Activated CD8-positive, alpha-beta memory T cell treated with anti-CD3 and anti-CD28 coated beads for 48 hours (primary cell): ENCODE data around the gene RNF214.
"Not testable (repeated sequence)": the region's sequence is repeated elsewhere in the genome, so short reads cannot be mapped to it uniquely, and the experiment has no call there.

Experiments
- DNase-seq, 3 experiments: peaks; one replicate each; pipeline ENCODE4 v3.0.0-alpha.2; 2020; ENCODE audit warnings: low read depth in 2 of 3, low spot score in 2 of 3

Gene RNF214

DNA sequence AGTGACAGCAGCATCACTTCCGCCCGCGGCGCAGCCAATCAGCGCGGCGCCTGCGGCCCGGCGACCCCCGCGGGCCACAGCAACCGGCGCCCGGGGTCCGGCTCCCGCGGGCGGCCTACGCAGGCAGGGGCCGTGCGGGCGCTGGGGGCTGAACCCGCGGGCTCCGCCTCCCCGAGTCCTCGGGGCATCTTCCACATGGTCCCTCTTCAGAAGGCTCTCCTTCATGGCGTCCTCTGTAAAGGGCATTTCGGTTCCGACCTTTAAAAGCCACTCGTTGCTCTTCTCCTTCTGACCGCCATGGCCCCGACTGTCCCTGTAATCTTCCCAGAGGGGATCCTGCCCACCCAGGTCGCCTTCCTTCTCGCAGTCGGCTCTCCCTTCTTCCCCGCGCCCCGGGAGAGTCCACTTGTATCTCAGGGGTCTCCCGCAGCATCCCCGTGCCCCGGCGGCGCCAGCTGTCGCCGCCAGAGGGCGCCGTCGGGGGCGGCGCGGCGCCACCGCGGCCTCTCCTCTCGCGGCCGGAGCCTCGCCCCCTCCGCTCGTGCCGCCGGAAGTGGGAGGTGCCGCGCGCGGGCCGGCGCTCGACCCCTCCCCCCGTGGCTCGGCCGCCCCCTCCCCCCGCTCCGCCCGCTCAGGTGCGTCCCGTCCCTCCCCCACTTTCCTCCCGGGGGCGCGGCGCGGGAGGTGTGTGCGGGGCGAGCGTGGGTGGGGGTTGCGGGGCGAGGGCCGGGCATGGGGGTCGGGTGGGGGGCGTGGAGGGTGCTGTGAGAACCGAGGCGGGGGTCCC is at the start of gene RNF214:
RNF214 (plus strand) TSS at position 580 of the 787 bp plus-strand sequence. CDS start 1,602 bp downstream, outside the sequence.
- DNase-seq, result peak; percentile 50 to 72 (median 71)

DNA sequence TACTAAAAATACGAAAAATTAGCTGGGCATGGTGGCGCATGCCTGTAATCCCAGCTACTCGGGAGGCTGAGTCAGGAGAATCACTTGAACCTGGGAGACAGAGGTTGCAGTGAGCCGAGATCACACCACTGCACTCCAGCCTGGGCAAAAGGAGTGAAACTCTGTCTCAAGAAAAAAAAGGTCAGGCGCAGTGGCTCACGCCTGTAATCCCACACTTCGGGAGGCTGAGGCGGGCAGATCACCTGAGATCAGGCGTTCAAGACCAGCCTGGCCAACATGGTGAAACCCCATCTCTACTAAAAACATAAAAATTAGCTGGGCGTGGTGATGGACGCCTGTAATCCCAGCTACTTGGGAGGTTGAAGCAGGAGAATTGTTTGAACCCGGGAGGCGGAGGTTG is 49.3 kb upstream of the RNF214 start:
- not testable (repeated sequence) for DNase-seq

DNA sequence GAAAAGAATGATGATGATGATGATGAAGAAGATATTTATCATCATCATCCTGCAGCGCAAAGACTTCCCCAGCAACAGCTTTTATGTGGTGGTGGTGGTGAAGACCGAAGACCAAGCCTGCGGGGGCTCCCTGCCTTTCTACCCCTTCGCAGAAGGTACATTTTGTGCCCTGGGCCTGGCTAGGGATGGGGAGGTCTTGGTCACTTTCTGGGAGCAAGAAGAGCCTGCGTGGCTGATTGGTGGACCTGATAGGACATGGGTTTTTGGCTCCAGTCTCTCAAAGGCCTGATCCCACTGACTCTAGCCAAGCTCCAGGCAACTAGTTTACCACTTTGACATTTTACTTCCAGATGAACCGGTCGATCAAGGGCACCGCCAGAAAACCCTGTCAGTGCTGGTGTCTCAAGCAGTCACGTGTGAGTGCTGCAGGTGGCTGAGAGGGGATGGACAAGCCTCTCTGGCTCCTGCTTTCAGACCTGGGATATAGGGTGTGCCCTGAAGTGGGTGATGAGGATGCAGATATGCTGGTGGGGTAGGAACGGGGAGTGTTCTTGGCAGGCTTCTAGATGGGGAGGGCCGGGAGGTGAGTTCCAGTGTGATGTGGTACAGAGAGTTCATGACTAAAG is 48.6 kb upstream of the RNF214 start:
- no peak for DNase-seq

DNA sequence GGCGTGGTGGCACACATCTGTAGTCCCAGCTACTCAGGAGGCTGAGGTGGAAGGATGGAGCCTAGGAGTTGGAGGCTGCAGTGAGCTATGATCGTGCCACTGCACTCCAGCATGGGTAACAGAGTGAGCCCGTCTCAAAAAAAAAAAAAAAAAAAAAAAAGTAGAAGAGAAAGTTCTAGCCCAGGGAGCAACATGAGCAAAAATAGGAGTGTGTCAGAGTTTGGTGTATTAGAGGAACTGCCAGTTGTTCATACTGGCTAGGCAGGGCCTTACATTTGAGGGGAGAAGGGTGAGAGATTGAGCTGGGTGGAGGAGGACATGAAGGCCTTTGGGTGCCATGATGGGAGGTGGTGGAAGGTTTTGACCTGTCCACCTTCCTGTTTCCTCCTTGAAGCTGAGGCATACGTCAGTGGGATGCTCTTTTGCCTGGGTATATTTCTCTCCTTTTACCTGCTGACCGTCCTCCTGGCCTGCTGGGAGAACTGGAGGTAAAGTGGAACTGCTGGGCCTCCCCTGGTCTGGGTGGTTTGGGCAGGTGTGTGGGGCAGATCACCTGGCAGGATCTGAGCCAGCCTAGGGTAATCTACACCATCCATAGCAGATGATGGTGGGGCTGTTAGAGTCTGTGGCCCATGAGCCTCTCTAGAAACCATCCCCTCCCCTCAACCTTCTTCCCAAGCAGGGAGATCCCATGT is 46.6 kb upstream of the RNF214 start:
- DNase-seq, result no peak

DNA sequence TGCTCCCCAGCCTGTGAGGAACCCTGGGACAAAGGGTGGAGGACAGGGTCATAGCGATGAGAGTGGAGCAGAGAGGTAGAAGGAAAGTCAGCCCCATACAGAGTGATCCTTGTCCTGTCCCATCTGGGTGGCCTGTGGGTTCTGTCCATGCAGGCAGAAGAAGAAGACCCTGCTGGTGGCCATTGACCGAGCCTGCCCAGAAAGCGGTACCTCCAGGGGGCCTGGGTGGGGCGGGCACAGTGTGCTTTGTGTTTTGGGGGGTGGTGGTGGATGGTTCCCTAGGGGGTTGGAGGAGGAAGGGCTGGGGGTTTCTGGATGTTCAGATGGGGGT is 46.1 kb upstream of the RNF214 start:
- no peak for DNase-seq

DNA sequence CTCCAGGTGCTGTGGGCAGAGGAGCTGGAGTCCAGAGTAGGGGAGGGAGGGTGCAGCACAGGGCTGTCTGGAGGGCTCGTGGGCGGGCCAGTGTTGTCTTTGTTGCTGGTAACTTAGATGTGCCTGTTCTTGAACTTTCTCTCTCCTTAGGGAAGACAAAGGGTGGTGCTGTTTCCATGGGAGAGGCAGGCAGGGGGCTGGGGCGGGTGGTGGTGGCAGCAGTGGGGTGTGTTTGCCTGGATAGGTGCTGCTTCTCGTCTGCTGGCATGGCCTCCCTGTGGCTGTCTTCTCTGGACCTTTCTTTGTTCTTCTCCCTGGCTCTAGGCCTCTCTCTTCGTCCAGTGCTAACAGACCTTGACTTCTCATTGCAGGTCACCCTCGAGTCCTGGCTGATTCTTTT is 45.5 kb upstream of the RNF214 start:
- no peak for DNase-seq

DNA sequence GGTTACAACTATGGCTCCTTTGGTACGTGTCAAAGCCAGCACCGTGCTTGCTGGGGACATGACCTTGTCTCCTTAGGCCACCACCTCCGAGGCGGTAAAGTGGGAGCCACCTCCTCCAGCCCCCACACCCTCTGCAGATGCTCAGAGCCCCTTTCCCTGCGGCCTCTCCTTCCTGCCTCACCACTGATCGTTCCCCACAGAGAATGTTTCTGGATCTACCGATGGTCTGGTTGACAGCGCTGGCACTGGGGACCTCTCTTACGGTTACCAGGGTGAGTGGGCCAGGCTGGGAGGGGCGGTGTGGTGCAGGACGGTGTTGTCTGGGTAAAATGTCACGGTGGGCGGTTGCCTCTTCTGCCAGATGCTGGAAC is 45.1 kb upstream of the RNF214 start:
- no peak for DNase-seq

DNA sequence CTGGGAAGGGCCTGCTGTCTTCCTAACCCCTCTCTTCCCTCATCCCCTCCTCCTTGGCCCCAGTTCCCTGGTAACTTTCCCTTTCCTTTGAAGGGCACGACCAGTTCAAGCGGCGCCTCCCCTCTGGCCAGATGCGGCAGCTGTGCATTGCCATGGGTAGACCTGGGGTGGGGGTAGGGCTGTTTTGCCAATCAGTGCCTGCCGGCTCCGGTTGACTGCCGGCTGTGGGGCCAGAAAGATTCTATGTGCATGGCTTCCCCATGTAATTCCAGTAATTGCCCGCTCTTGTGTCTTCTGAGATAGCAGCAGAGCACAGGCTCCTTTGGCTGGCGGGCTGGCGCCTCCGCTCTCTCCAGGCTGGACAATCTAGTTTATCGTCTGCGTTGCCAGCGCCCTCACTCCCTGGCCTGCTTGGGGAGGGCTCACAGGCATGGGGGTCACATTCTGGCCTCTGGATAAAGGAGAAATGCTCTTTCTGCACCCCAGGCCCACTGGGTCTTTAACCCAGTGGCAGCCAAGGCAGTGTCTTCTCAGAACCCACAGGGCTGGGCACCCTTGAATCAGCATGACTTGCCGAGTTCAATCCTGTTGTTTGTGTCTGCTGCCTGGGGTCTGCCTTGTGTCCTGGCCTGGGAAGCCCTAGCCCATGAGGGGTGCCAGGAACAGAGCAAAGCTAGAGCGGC is 44.5 kb upstream of the RNF214 start:
- no peak for DNase-seq

DNA sequence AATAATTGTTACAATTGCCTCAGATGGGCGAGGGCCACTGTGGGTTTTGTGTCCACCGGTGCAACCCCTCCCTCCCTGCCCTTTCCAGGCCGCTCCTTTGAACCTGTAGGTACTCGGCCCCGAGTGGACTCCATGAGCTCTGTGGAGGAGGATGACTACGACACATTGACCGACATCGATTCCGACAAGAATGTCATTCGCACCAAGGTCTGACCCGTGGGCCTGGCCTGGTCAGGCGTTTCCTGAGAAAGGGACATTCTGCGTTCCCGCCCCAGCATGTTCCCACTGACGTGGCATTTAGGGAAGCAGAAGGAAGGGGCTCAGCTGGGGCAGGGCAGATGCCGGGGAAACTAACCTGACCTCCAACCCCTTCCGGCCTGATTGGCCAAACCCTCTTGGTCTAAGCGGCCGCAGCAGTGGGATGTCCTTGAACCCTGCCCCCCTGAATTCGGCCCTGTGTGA is 43.8 kb upstream of the RNF214 start:
- DNase-seq, result no peak

DNA sequence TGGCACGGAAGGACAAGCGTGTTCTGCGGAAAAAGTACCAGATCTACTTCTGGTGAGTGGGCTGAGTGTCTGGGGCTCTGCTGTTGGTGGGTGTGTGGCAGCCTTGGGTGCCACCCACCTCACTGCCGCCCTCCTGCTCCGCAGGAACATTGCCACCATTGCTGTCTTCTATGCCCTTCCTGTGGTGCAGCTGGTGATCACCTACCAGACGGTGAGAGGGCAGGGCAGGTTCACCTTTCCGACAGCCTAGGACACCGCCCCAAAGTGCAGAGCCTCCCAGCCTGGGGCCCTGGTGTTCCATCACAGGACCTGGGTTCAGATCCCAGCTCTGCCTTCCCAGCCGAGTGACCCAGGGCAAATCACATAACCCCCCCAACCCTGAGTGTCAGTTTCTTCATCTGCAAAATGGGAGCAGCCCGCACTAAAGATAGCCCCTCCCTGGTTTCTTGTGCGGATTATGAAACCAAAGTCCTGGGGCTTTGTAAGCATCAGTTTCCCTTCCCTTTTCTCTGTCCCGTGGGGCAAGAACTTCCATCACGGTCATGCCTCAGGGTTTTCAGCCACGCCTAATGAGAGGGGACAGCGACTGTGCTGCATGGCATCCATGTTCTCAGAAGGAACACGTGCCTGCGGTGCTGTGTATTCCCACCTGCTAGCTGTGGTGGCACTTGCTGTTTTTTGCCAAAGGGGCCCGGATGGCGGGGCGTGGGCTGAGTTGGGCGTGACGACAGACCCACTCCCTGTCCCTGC is 43.1 kb upstream of the RNF214 start:
- no peak for DNase-seq

DNA sequence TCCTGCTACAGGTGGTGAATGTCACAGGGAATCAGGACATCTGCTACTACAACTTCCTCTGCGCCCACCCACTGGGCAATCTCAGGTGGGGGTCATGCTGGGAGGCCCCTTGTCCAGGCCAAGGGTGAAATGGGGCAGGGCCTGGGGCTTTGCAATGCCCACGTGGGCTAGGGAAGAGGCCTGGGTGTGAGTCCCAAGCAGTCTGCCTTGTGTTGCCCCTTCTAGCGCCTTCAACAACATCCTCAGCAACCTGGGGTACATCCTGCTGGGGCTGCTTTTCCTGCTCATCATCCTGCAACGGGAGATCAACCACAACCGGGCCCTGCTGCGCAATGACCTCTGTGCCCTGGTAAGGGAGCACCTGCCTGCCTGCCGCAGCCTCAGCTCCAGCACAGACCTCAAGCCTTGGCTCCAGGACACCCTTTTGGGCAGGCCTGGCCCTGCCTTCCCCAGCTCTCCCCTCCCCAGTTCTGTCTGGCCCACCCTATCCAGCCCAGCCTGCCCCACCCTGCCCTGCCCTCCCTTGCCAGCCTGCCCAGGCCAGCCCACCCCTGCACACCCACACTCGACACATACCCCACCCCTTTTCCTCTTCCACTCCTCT is 42.4 kb upstream of the RNF214 start:
- no peak for DNase-seq

DNA sequence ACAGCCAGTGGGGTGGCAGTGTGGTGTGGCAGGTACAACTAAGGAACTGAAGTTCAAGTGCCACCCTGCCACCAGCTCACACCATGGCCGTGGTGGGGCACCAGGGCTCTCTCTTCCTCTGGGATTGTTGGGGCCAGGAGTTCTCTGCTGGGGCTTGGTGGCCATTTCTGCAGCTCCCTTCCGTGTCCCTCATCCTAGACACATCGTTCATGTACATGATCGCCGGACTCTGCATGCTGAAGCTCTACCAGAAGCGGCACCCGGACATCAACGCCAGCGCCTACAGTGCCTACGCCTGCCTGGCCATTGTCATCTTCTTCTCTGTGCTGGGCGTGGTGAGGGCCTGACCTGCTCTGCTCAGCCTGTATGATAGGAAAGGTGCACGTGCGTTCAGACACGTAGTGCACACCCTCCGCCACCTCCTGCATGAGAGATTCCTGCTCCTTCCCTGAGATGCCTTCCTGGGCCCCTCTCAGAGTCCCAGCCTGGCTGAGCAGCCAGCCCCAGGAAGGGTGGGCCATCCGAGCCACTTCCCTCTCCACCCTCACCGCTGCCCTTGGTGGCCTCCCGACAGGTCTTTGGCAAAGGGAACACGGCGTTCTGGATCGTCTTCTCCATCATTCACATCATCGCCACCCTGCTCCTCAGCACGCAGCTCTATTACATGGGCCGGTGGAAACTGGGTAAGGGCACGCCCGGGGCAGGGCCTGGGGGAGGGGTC is 40.6 kb upstream of the RNF214 start:
- no peak for DNase-seq

DNA sequence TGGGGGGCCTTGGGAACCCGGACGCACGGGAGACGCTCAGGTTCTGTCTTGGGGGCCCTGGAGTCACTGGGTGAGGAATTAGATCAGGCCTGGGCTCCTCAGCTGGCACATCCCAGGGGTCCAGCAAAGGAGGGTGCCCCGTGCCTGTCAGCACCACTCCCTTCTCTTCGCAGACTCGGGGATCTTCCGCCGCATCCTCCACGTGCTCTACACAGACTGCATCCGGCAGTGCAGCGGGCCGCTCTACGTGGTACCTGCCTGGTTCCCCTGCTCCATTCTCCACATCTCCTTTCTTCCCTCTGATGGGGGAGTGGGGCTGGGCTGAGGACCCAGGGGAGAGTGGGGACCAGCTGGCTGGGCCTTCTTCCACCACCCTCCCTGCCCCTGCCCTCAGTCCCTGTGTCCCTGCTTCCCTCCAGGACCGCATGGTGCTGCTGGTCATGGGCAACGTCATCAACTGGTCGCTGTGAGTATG is 40.0 kb upstream of the RNF214 start:
- DNase-seq, result no peak

DNA sequence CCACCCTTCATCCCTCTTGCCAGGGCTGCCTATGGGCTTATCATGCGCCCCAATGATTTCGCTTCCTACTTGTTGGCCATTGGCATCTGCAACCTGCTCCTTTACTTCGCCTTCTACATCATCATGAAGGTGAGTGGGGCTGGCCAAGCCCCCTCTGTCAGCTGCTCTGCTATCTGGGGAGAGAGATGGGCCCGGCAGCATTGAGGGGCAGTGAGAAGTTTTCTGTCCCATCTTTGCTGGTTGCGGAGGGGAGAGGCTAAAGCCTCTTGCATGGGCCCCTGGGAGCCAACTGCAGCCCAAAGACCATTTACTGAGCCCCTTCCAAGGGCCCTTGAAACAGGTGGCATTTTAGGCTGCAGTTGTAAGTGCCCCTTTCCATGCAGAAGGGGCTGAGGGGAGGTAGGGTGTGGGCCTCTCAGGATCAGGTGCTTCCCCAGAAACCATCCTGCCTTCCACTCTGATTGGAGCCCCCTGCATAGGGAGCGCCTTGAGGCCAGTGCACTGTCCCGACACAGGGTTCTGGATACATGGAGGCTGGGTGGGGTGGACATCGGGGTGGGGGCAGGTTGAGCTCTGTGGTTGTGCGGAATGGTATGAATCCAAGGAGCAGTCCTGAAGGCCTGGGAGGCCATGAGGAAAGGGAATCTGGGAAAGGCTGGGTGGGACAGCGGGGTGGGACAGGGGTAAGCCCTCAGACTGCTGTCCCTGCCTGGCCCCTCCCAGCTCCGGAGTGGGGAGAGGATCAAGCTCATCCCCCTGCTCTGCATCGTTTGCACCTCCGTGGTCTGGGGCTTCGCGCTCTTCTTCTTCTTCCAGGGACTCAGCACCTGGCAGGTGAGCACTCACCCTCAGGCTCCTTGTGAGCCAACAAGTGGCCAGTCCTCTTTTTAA is 39.1 kb upstream of the RNF214 start:
- DNase-seq, result no peak

DNA sequence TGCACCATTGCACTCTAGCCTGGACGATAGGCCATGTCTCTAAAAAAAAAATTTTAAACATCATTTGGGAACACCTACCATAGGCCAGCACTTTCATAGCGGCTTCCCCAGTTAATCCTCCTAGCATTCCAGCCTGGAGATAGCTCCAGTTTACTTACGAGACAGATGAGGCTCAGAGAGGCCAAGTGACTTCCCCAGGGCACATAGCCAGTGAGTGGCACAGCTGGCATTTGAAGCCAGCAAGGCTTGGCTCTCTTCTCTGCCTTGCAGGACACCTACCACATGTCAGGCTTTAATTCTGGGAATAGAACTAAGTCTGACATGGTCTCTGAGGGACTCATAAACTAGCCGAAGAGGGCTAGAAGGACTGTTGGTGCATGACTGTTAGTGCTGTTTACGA is 38.2 kb upstream of the RNF214 start:
- no peak for DNase-seq

DNA sequence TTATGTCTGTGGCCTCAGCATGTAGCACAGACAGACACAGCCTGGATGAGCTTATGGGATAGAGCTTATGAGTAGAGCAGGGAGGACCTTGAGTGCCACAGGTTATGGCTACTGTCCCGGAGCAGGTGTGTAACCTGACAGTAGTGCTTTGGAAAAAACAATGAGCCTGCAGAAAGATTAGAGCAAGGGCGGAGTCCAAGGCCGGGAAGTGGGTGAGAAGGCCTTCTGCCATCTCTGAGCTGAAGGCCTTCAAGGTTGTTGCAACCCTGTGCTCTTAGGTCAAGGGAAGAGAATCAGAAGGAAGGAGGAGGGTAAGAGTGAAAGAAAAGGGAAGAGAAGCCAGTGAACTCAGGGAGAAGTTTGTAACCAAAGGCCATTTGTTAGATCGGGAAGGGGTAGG is 37.2 kb upstream of the RNF214 start:
- no peak for DNase-seq

DNA sequence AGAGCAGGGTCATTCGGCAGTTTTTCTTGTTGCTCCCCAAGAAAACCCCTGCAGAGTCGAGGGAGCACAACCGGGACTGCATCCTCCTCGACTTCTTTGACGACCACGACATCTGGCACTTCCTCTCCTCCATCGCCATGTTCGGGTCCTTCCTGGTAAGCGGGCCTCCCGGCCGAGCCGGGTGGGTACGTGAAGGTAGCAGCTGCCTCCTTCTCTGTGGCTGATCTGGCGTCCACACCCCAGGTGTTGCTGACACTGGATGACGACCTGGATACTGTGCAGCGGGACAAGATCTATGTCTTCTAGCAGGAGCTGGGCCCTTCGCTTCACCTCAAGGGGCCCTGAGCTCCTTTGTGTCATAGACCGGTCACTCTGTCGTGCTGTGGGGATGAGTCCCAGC is 36.7 kb upstream of the RNF214 start:
- no peak for DNase-seq

DNA sequence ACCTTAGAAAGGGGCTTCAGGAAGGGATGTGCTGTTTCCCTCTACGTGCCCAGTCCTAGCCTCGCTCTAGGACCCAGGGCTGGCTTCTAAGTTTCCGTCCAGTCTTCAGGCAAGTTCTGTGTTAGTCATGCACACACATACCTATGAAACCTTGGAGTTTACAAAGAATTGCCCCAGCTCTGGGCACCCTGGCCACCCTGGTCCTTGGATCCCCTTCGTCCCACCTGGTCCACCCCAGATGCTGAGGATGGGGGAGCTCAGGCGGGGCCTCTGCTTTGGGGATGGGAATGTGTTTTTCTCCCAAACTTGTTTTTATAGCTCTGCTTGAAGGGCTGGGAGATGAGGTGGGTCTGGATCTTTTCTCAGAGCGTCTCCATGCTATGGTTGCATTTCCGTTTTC is 35.5 kb upstream of the RNF214 start:
- no peak for DNase-seq
